Measurements from ENCODE around the gene NHEJ1. TPM values are rescaled to one million over a fixed set of nuclear protein-coding genes. Genes with fewer than 3 reads are reported as not detected.

NHEJ1 gene
- total RNA-seq, 1 donor from 2014 or later, result 8.9 TPM

DNA sequence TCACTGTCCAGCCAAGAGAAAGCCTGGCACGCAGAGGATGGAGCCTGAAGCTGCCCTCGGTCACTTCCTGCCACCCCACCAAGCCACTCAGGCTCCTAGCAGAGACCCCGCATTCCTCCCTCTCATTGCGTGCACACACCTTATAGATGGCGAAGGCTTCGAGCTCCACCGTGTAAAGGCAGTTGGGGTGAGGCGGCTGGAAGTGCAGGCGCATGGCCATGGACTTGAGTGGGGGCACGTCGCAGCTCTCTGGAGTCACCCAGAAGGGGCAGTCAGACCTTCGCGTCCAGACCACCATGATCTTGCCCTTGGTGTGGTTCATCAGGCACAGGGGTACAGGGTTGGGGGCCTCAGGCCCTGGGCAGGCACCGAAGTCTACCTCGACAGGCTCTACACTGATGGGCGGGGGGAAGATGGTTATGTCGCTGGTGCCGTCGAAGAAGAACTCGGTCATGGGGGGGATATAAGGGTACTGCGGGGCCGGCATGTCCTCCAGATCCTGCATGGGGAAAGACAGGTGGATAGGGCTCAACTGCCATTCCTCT, 133.0 kb downstream of the NHEJ1 start:
- ATAC-seq, result no peak

DNA sequence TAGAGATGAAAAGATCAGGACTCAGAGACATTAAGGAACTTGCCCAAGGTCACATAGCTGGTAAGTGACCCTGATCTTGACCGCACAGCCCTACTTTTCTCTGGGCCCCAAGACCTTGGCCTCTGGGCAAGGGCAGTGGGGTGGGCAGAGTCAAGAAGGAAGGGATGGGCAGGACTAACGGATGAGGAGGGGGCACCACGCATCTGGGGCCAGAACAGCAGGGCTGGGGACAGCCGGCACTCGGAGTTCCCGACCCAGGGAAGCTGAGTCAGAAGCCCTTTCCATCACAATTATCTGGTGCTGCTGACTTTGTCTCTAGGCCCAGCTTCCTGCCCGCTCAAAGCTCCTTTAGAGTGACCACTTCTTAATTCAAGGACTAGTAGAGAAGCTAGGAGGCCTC, 133.7 kb downstream of the NHEJ1 start:
- no peak for ATAC-seq

DNA sequence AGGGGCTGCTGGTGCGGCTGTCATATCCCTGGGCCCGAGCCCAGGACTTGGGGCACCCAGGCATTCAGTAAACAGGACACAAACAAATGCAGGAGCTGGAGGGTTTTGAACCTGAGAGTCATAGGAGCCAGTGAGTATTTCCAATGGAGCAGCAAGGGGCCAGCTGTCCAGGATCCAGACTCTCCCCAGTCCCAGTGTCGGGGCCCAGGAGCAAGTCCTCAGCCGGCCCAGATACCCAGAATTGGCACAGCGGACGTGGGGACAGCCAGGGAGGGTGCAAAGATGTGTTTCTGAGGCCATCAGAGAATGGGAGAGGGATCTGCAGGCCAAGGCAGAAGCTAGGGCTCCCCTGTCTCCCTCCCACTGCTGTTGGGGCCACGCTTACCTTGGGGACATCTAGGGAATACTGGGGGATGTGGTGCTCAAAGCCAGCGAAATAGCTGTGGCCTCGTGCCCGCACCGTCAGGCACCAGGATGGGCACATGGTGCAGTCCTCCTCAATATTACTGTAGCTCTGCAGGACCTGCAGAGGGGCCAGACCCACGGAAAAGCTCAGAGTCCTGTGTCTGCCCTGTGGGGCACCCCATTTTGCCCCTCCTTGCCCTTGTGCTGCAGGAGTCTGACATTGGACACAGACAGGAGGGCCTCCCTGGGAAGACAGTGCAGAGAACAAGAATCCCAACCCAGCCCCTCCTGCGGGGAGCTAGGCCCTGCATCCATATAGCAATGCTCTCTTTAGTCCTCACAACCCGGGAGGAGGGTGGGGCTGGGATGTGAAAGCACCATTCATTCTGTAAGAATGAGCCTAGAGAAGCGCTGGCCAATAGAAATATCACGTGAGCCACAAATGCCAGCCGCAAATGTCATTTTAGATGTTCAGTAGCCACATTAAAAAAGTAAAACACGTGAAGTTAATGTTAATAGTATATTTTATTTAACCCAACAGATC, 134.7 kb downstream of the NHEJ1 start:
- no peak for ATAC-seq

Other genes with a start within 250 kb of the NHEJ1 start
- gene CDK5R2, start 201.1 kb downstream of the NHEJ1 start, total RNA-seq, result not detected
- not detected for gene FEV, start 175.6 kb downstream of the NHEJ1 start, total RNA-seq
- gene CRYBA2, start 167.4 kb downstream of the NHEJ1 start, total RNA-seq, result not detected
- gene CFAP65, start 119.3 kb downstream of the NHEJ1 start, total RNA-seq, result not detected
- gene IHH, start 99.9 kb downstream of the NHEJ1 start, total RNA-seq, result 0.08 TPM
- 0.64 TPM for gene SLC23A3, start 9.2 kb upstream of the NHEJ1 start, total RNA-seq
- gene CNPPD1, start 16.1 kb upstream of the NHEJ1 start, total RNA-seq, result 49.3 TPM
- 41.6 TPM for gene RETREG2, start 17.5 kb upstream of the NHEJ1 start, total RNA-seq
- gene ZFAND2B, start 46.0 kb upstream of the NHEJ1 start, total RNA-seq, result 41.1 TPM
- gene ABCB6, start 58.1 kb upstream of the NHEJ1 start, total RNA-seq, result 22.6 TPM
- 29.9 TPM for gene ATG9A, start 68.8 kb upstream of the NHEJ1 start, total RNA-seq
- 18.2 TPM for gene ANKZF1, start 69.0 kb upstream of the NHEJ1 start, total RNA-seq
- gene GLB1L, start 84.6 kb upstream of the NHEJ1 start, total RNA-seq, result 2.4 TPM
- 30.0 TPM for gene STK16, start 84.7 kb upstream of the NHEJ1 start, total RNA-seq
- gene TUBA4B, start 92.4 kb upstream of the NHEJ1 start, total RNA-seq, result not detected
- 138 TPM for gene TUBA4A, start 93.1 kb upstream of the NHEJ1 start, total RNA-seq
- gene DNAJB2, start 118.6 kb upstream of the NHEJ1 start, total RNA-seq, result 51.7 TPM
- gene PTPRN, start 148.6 kb upstream of the NHEJ1 start, total RNA-seq, result not detected
- gene RESP18, start 171.9 kb upstream of the NHEJ1 start, total RNA-seq, result not detected
- gene DNPEP, start 227.1 kb upstream of the NHEJ1 start, total RNA-seq, result 32.3 TPM